Caki2 (cell line): ENCODE measurements around the gene ANXA1. TPM values are rescaled to one million over a fixed set of nuclear protein-coding genes. Genes with fewer than 3 reads are reported as not detected.
A peak's percentile ranks its signal among the peaks of the same experiment; 100 is the strongest.
"Not testable (repeated sequence)": the region's sequence is repeated elsewhere in the genome, so short reads cannot be mapped to it uniquely, and the experiment has no call there.

Source experiments
- DNase-seq: peaks from one replicate; pipeline ENCODE4 v3.0.0-alpha.2; 2015; ENCODE audit warnings: low read depth
- in situ Hi-C: cut with HindIII; loops from 2 replicates; pipeline ENCODE4 v1.10.0; 2016; ENCODE audit warnings: low sequenced_read_pairs, low pct_unique_long_range_greater_than_20kb, mixed read lengths
- total RNA-seq: library from RNA; depleted of rRNA; stranded (reverse); fragments of >200 nt; shearing (Covaris generic); gene quantifications from 2 replicates; pipeline ENCODE4 v1.2.3, GENCODE V29; 2014; ENCODE audit warnings: low replicate concordance; rRNA removed

Gene ANXA1
- total RNA-seq, 1 experiment from 2014 or later: 779 TPM

DNA sequence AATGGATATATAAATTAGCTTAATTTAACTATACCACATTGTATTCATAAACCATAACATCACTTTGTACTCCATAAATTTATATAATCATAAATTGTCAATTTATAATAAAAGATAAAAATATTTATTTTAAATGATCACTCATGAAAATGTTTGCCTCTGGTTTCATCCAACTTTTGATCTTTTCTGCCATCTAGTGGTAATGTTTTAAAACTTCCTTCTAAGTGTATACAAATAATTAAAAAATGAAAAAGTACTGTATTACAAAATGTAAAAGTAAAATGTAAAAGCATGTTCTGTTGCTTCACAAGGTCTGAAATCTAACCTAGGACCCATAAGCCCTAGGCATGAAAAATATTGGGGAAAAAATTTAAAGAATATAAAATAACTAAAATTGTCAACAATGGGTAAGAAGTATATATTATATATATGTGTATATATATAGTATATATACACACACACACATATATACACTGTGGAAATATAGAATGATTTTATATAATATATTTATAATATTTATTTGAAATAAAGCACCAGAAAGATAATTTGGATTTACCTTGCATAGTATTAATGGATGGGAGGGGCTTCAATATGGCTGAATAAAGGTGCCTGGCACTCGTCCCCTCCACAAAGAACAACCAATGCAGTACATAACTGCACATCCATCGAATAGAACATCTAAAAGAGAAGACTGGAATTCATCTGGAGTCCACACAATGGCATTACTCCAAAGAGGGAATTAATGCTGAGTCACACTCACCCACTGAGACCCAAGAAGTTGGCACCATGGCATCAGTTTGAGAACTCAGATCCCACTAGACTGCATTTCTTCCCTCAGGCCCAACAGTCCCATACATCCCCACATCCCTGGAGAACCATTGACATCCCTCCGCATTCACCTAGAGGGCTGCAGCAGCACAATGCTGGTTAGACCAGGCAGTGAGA is 32.5 kb downstream of the ANXA1 start:
- no peak for DNase-seq
- in situ Hi-C loops: no loop called here

DNA sequence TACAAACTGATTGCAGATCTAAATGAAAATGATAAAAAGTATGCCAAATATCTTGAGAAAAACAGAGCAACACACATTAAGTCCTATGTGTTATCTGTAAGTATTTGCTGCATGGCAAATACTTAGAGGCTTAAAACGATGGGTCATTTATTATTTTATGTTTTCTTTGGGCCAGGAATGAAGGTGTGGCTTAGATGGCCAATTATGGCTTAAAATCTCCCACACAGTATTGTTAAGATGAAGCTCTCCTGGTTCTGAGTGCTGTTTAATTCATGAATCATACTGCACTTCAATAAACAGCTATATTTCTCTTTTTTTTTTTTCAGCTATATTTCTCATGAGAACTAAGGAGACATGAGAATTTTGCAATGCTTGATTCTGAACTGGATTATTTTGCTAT is 39.4 kb downstream of the ANXA1 start:
- in situ Hi-C loops, DNase-seq: not testable (repeated sequence)

- DNase-seq: no peak
- in situ Hi-C loops: no loop called here
Measured at GRCh38 chr9:73194284-73194683, 42.6 kb downstream of the ANXA1 start.

- in situ Hi-C loops: no loop called here
Measured at GRCh38 chr9:73199448-73199847, 47.8 kb downstream of the ANXA1 start.

DNA sequence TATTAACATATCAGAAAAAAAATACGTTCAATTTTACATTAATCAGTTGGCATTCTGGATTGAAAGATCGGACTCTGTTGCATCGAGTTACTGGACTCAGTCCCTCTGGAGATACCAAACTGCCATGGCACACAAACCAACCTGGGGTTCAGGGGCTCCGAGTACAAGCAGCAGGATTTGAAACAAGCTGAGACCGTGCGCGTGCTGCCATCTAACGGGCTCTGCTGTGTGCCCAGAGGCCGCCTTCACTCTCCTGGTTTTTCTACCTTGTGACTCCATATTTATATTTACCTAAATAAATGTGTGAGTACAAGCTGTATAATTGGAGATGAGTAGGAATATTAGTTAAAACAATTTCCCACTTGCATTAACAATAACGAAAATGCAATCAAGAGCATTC is 48.2 kb downstream of the ANXA1 start:
- peak; percentile 33 for DNase-seq
- in situ Hi-C loops: no loop called here

More at GRCh38 chr9:73199448-73199847, 47.8 kb downstream of the ANXA1 start:
- no peak for DNase-seq

GRCh38 chr9:73200694-73201452 is 49.2 kb downstream of the ANXA1 start:
- peak; percentile 48 for DNase-seq
- in situ Hi-C loops: no loop called here

DNA sequence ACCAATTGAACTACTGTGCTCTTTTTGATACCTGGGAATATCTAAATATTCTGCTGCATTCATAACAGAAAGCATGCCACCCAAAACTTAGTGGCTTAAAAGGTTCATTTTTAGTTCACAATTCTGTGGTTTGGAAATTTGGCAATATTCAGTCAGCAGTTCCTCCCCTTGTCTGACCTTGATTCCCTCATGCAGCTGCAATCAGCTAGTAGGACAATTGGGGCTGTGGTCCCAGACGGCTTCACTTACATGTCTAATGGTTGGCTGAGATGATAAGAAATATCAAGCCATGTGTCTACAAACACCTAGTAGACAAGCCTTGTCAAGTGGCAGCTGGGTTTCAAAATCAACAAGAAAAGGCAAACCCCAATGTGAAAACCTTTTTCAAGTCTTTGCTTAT is 51.3 kb downstream of the ANXA1 start:
- DNase-seq: no peak
- in situ Hi-C loops: no loop called here

DNA sequence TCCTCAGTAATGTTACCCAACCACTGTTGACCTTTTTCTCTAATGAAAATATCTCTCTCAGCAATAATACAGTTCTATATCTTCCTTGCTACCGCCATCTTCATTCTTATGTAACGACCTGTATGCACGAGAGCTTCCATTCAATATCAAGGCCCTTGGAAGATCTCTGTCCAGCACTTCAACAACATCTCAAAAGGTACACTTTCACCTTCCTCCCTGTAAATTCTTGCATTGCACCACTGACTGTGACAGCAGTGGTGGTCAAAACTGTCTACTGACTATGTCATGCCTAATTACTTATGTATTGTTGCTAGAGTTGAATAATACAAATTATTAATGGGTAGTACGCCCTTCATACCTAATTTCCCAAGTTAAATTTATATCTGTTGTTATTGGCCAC is 53.3 kb downstream of the ANXA1 start:
- no peak for DNase-seq
- in situ Hi-C loops: no loop called here

GRCh38 chr9:73206851-73207250 is 55.2 kb downstream of the ANXA1 start:
- in situ Hi-C loops: no loop called here
- DNase-seq: no peak

- no peak for DNase-seq
- in situ Hi-C loops: no loop called here
Measured at GRCh38 chr9:73210886-73211666, 59.4 kb downstream of the ANXA1 start.

DNA sequence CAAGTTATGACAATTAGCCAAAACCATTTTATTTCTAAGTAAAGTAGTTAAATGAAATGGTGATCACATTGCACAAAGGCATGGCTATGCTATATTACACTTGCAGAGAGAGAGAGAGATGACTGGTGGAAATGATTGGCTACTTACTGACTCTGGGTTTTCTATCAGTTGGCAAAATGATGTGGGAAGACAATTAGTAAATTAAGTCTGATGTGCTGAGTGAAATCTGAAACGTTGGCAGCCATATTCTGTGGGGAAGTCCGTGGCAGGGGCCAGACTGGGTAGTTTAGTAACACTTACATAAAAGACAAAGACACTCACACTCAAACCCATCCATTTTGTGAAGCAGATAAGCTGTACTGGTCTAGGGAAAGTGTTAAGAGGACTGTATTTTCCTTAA is 61.6 kb downstream of the ANXA1 start:
- in situ Hi-C loops: no loop called here
- no peak for DNase-seq

DNA sequence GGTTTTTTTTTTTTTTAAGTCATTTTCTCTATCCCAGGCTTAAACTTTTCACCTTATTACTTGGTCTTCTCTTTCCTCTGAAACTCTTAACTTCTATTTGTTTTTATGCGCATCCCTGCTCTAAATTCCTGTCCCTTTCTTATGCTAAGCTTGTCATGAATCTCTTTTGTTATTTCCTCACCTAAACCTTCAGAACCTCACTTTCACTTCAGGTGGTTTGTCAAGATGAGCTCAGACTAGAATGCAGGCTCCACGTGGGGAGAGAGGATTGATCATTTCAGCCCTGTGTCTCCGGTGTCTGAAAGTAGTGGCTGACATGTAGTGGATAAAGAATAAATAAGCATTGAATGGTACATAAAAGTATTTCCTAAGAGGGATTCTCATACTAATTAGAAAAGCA is 63.6 kb downstream of the ANXA1 start:
- no peak for DNase-seq
- in situ Hi-C loops: no loop called here

GRCh38 chr9:73216100-73216499 is 64.4 kb downstream of the ANXA1 start:
- DNase-seq: no peak
- in situ Hi-C loops: no loop called here

Other genes starting within 250 kb of the ANXA1 start
- gene ALDH1A1, start 198.8 kb upstream of the ANXA1 start, total RNA-seq: 936 and 953 TPM in 2 replicates